Measurements from ENCODE around the gene ASIC4.

The ASIC4 gene, protein sequence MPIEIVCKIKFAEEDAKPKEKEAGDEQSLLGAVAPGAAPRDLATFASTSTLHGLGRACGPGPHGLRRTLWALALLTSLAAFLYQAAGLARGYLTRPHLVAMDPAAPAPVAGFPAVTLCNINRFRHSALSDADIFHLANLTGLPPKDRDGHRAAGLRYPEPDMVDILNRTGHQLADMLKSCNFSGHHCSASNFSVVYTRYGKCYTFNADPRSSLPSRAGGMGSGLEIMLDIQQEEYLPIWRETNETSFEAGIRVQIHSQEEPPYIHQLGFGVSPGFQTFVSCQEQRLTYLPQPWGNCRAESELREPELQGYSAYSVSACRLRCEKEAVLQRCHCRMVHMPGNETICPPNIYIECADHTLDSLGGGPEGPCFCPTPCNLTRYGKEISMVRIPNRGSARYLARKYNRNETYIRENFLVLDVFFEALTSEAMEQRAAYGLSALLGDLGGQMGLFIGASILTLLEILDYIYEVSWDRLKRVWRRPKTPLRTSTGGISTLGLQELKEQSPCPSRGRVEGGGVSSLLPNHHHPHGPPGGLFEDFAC

DNA sequence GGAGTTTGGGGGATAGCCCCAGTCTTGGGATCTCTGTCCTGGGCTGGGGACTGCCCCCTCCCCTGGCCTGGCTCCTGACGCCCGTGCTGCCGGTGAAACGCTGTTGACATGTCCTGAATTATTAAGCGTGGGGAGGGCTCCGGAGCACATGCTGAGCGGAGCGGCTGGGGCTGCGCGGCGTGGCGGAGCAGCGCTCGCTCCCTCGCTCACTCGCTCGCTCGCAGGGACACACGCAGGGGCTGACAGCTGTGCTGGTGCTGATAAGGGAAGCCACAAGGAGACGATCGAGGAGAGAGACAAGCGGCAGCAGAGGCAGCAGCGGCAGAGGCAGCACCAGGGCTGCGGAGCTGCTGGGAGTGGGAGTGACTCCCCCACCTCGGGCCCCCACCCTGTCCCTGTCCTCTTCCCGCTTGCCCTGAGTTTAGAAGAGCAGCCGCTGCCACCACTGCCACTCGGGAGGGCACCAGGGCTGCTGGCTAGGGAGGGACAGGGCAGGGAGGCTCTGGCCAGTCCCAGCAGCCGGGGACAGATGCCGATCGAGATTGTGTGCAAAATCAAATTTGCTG, at the start of gene ASIC4:
Gene ASIC4, plus strand, starts transcription at position 287 of the 566 bp plus-strand sequence. Its CDS starts 243 bp downstream, at position 530.
- no peak for DNase-seq

DNA sequence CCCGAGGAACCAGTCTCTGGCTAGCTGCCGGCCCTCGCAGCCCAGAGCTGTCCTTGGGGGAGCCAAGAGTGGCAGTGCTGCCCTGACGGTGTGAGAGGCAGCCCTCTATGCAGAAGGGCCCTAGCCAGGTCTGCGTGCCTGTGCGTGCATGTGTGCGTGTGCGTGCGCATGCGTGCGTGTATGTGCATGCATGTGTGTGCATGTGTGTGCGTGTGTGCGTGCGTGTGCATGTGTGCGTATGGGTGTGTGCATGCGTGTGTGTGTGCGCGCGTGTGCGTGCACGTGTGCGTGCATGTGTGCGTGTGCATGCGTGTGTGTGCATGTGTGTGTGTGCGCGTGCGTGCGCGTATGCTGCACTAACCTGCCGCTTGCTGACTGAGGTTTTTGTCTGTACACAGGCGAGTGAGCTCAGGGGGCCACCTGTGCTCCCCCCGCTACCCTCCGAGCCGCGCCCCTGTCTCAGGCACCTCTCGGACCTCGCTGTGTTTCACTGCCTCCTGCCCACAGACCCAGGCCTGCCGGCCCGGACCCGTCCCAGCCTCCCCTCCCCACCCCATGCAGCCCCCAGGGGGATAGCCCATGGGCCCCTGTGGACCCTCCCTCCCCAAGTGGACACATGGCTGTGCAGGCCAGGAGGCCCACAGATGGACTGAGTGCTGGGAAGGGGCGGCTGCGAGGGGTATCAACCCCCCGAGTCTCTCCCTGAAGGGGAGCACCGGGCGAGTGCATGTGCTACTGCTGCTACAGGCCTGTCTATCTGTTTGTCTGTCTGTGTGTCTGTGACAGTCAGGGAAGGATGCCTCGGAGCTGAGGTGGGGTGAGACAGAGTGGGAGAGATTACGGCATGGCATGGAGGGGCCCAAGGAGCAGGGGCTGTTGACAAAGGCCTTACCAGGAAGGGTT, 48.4 kb upstream of the ASIC4 start:
- DNase-seq = no peak

GRCh38 chr2:219466816-219467735, 47.2 kb upstream of the ASIC4 start:
- DNase-seq = no peak

GRCh38 chr2:219467736-219468075, 46.6 kb upstream of the ASIC4 start:
- DNase-seq = no peak

GRCh38 chr2:219468410-219469185, 45.7 kb upstream of the ASIC4 start:
- DNase-seq = no peak

DNA sequence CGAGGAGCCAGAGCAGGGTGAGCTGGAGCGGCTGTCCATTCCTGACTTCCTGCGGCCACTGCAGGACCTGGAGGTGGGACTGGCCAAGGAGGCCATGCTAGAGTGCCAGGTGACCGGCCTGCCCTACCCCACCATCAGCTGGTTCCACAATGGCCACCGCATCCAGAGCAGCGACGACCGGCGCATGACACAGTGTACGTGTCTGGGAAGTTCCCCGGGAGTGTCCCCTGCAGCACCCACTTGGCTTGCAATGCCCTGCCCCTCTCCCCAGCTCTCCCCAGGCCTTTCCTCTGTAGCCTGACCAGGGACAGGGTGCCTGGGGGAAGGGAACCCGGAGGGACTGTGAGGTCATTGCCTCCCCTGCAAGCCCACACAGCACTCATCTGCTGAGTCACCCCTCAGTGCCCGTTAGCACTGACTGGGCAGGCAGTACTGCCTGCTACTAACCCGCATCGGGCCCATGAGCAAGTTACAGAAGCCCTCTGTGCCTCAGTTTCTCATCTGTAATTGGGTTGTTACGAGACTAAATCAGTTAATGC, 45.0 kb upstream of the ASIC4 start:
- DNase-seq = no peak

DNA sequence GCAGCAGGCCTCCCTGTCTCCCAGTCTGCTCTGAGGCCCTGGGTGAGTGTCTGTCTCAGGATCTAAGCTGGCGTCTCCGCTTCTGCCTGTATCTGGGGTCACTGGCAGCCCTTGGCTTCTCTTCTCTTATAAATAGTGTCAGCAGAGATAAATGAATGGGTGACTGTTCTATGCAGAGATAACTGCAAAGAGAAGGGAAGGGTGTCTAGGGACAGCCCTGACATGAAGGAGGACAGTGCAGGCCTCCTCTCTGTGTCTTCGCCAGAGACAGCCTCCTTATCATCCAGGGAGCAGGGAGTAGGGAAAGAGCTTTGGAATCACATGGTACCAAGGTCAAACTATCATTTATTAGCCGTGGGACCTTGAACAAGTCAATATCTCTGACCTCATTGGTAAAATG, 43.9 kb upstream of the ASIC4 start:
- DNase-seq = no peak

GRCh38 chr2:219471476-219472371, 42.6 kb upstream of the ASIC4 start:
- DNase-seq = no peak

DNA sequence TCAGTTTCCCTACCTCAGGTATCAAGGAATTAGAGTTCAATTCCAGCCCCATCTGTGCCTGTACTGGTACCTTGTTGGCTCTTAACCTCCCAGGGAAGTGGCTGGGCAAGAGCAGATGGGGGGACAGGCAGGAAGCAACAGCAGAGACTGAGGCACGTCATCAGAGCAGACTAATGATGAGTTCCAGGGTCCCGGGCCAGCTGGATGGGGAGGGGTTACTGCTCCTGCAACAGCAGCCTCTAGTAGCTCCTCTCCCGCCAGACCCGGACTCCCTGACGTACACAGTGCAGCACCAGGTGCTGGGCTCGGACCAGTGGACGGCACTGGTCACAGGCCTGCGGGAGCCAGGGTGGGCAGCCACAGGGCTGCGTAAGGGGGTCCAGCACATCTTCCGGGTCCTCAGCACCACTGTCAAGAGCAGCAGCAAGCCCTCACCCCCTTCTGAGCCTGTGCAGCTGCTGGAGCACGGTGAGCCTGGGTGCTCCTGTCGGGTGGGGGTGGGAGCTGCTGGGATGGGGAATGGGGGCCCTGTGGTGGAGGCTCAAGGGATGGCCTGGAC, 41.6 kb upstream of the ASIC4 start:
- DNase-seq = no peak

GRCh38 chr2:219473511-219473910, 40.8 kb upstream of the ASIC4 start:
- DNase-seq = no peak

DNA sequence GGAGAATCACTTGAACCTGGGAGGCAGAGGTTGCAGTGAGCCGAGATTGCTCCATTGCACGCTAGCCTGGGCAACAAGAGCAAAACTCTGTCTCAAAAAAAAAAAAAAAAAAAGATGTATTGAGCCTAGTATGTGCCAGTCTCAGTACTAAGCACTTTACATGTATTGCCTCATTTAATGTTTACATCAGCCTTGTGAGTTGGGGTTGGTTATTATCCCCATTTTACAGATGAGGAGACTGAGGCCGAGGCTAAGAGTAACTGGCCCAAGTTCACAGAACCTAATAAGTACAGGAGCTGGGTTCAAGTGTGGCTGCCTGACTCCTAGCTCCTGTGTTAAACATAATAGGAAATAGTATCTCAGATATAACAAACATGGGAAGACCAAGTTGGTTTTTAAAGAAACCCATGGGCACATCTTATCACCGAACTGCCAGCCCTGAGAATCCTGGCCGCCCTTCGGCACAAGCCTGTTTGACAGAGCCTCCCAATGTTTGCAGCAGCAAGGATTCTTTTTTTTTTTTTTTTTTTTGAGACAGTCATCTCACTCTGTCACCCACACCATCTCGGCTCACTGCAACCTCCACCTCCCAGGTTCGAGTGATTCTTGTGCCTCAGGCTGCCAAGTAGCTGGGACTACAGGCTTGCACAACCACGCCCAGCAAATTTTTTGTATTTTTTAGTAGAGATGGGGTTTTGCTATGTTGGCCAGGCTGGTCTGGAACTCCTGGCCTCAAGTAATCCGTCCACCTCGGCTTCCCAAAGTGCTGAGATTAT, 39.8 kb upstream of the ASIC4 start:
- no peak for DNase-seq

DNA sequence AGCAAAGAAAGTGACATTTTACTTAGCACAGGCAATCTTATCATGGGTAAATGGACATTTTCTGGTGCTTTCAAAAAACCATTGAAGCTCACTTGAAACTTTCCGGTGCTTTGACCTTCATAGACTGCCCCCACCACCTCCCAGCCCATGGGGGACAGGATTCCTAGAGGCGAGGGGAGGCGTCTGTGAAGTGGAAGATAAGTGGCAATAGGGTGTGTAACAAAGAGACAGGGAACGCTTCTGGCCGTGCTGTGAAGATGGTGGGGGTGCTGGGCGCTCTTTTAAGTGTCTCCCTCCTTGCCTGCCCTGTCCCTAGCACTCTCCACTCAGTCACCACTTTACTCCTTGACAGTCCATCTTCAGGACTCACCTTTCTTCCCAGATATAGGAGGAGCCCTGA, 39.0 kb upstream of the ASIC4 start:
- no peak for DNase-seq

DNA sequence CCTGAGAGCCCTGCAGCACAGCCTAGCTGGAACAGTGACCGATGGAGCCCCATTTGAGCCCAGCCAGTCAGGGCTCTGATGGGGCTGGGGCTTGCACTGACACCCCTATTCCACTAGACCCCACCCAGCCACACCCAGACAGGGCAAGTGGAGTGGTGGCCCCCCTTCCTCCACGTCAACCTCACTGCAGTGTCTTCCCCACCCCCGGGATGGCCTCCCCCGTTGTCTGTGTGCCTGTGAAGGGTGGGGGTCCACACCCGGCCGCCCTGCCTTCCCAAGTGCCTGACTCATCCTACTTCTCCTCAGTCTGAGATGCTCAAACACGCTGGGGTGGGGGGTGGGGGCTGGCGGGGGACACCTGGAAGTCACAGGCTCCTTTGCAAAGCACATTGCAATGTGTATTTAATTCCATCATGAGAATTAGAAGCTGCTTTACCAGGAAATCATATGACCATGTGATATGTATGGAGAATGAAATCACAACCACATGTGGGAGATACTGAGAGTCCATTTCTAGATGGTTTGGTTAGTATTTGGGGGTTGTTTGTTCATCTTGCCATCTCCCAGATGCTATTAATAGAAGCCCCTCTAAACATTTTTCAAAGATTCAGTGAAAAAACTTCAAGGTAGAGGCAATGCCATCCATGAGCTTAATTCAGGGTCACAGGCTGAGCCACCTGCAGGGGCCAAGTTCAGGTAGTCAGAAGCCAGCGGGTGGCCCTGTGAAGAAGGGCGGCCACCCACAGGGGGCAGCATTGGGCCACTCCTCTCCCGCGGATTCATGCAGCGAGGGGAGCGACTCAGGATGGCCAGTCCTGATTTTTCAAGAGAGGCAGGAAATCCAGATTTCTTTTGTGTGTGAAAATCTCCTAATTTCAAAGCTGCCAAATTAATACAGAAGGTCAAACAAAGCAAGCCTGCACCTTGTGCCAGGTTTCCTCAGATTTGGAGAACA, 38.3 kb upstream of the ASIC4 start:
- no peak for DNase-seq

DNA sequence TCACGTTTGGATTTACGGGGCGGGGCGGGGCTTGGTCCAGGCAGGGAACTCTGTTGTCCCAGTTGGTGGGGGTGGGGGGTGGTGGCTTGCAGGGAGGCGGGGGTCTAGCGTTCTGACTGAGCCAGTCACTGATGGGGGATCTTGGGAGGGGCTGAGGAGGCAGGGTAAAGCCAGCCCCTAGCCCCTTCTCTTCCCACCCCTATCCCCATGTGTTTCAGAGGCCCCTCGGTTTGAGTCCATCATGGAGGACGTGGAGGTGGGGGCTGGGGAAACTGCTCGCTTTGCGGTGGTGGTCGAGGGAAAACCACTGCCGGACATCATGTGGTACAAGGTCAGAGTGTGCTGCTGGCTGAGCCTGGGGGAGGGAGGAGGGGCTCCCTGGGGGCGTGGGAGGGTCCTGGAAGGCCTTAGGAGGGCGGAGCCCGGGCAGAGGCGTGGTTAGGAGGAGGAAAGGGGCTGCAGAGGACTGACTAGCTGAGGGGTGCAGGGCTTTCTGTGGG, 37.6 kb upstream of the ASIC4 start:
- no peak for DNase-seq

DNA sequence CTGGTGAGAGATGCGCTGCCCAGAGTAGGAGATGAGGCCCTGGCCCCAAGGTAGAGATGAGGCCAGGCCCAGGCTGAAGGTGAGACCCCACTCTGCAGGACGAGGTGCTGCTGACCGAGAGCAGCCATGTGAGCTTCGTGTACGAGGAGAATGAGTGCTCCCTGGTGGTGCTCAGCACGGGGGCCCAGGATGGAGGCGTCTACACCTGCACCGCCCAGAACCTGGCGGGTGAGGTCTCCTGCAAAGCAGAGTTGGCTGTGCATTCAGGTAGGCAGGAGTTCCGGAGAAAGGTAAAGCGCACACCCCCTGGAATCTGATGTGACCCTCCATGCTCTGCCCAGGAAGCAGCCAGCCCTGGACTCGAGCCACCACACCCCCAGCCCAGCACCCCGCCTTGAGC, 37.1 kb upstream of the ASIC4 start:
- DNase-seq = no peak

DNA sequence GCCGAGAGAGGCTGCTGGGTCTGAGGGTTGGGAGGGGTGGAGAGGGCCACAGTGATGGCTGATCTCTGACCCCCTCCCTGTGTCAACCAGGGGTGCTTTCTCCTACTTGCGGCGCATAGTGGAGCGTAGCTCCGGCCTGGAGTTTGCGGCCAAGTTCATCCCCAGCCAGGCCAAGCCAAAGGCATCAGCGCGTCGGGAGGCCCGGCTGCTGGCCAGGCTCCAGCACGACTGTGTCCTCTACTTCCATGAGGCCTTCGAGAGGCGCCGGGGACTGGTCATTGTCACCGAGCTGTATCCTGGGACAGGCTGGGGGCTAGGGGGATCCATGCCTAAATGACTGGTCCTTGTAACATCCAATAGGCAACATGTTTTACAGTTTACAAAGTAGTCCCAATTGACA, 36.5 kb upstream of the ASIC4 start:
- DNase-seq = no peak

DNA sequence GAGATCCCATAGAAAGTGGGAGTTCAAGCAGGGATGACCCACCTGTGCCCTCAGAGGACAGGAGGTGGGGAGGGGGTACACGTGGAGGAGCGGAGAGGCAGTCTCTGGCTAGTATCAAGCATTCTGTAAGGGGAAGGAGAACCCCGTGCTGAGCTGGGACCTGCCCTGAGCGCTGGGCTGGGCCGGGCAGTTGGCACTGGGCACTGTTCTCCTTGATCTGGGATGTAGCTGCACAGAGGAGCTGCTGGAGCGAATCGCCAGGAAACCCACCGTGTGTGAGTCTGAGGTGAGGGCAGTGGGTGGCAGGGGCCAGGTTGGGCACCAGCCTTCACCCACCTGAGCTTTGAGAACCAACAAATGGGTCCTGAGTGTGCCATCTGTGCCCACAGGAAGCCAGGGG, 35.4 kb upstream of the ASIC4 start:
- no peak for DNase-seq

DNA sequence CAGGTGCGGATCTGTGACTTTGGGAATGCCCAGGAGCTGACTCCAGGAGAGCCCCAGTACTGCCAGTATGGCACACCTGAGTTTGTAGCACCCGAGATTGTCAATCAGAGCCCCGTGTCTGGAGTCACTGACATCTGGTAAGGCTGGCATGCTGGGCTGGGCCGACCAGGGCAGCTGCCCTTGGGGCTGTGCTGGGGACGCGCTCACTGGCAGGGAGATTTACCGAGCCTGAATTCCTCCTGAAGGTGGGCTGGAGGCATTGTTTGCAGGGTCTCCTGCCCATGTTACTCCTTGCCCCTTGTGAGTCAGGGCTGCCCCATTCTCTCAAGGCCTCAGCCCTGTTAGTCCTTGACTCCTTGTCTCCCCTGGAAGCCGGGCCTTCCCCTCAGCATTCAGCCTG, 34.3 kb upstream of the ASIC4 start:
- DNase-seq = no peak

Data from NCI-H2081 (cell line).